Keratinocyte (primary cell): ENCODE data around the gene ZNF568. TPM values are rescaled to one million over a fixed set of nuclear protein-coding genes. Genes with fewer than 3 reads are reported as not detected.

ENCODE experiments used
- DNase-seq: peaks from one replicate; pipeline ENCODE4 v3.0.0-alpha.2; 2011; ENCODE audit warnings: low read depth, missing footprints, low spot score
- FAIRE-seq: peaks from 2 replicates; lab custom pipeline; 2011; peaks lifted over from hg19 to GRCh38; lab: Jason Lieb, UNC
- H2AFZ ChIP-seq: 2 replicates; pipeline ENCODE4 v1.6.0; 2012; ENCODE audit warnings: low read length, control low read depth, inconsistent platforms; ENCODE audit not compliant: control insufficient read depth
- H3K27ac ChIP-seq: 2 replicates; pipeline ENCODE4 v1.5.1; 2011; ENCODE audit warnings: low read length; ENCODE audit not compliant: control insufficient read depth, insufficient read depth
- H3K27me3 ChIP-seq: 3 replicates; pipeline ENCODE4 v1.6.0; 2011; ENCODE audit warnings: low read length; ENCODE audit not compliant: control insufficient read depth, insufficient read depth; ENCODE audit errors: extremely low read depth
- H3K36me3 ChIP-seq, 2 experiments: 2 replicates in 1 of 2; 3 replicates in 1 of 2; pipeline ENCODE4 v1.5.1; 2011; ENCODE audit warnings: low read length in 2 of 2, mild to moderate bottlenecking in 1 of 2; ENCODE audit not compliant: control insufficient read depth in 2 of 2, insufficient read depth in 2 of 2; ENCODE audit errors: extremely low read depth in 1 of 2
- H3K4me1 ChIP-seq: 3 replicates; pipeline ENCODE4 v1.5.1; 2011; ENCODE audit warnings: low read length; ENCODE audit not compliant: control insufficient read depth, insufficient read depth; ENCODE audit errors: extremely low read depth
- H3K4me2 ChIP-seq: 3 replicates; pipeline ENCODE4 v1.6.0; 2011; ENCODE audit warnings: low read depth, low read length; ENCODE audit not compliant: control insufficient read depth, insufficient read depth; ENCODE audit errors: extremely low read depth
- H3K4me3 ChIP-seq, 3 experiments: fragments of 200-600 bp in 1 of 3; sonication (generic) in 1 of 3; 2 replicates in 2 of 3; 3 replicates in 1 of 3; pipeline ENCODE4 v1.5.1; 2011 to 2016; ENCODE audit warnings: low read length in 3 of 3, mild to moderate bottlenecking in 3 of 3, control low read depth in 2 of 3, inconsistent platforms in 1 of 3, low read depth in 1 of 3, mixed read lengths in 1 of 3, mixed run types in 1 of 3, moderate library complexity in 1 of 3; ENCODE audit not compliant: control insufficient read depth in 2 of 3, insufficient read depth in 2 of 3; ENCODE audit errors: extremely low read depth in 1 of 3
- H3K79me2 ChIP-seq: 2 replicates; pipeline ENCODE4 v1.6.0; 2012; ENCODE audit warnings: low read length; ENCODE audit not compliant: control insufficient read depth, insufficient read depth
- H3K9ac ChIP-seq: 3 replicates; pipeline ENCODE4 v1.6.0; 2011; ENCODE audit warnings: low read length; ENCODE audit not compliant: control insufficient read depth, insufficient read depth; ENCODE audit errors: extremely low read depth
- H3K9me1 ChIP-seq: 3 replicates; pipeline ENCODE4 v1.6.0; 2011; ENCODE audit warnings: low read length; ENCODE audit not compliant: control insufficient read depth, insufficient read depth; ENCODE audit errors: extremely low read depth
- H3K9me3 ChIP-seq: 2 replicates; pipeline ENCODE4 v1.5.1; 2012; ENCODE audit warnings: low read depth, low read length; ENCODE audit not compliant: control insufficient read depth
- H4K20me1 ChIP-seq: 3 replicates; pipeline ENCODE4 v1.6.0; 2011; ENCODE audit warnings: low read length; ENCODE audit not compliant: control insufficient read depth, insufficient read depth; ENCODE audit errors: extremely low read depth
- EZH2 ChIP-seq: IDR thresholded peaks from one replicate; pipeline ENCODE4 v1.6.1; 2012; ENCODE audit warnings: inconsistent platforms, mild to moderate bottlenecking, low read length, moderate library complexity
- dilution Hi-C: fragments of 300-500 bp; cut with MboI; formaldehyde crosslinking; loops from one replicate; pipeline ENCODE4 v1.7.0; 2020; ENCODE audit warnings: low sequenced_read_pairs; ENCODE audit not compliant: extremely low pct_ligation_motif_present
- polyA plus RNA-seq, 5 experiments: library from polyadenylated mRNA; depleted of rRNA in 3 of 5; stranded (reverse) in 3 of 5; stranded (forward) in 1 of 5; unstranded in 1 of 5; fragments of >200 nt; gene quantifications; 1 replicate in 1 of 5; 2 replicates in 3 of 5; 3 replicates in 1 of 5; pipeline versions ENCODE4 v1.2.1 to v1.2.3, GENCODE V29; 2011 to 2012; ENCODE audit warnings: missing spikeins in 2 of 5, low read depth in 1 of 5, low replicate concordance in 1 of 5
- TF ChIP-seq, protein P1 (sequence below), 3 experiments: IDR thresholded peaks in 1 of 3; conservative IDR thresholded peaks in 1 of 3; optimal IDR thresholded peaks in 1 of 3; 2 replicates in 2 of 3; 3 replicates in 1 of 3; pipeline versions ENCODE3 to v1.5.1; 2011; ENCODE audit warnings: low read length in 3 of 3, mild to moderate bottlenecking in 3 of 3, moderate library complexity in 2 of 3, control low read depth in 1 of 3, inconsistent platforms in 1 of 3; ENCODE audit not compliant: insufficient read depth in 2 of 3; ENCODE audit errors: extremely low read depth in 1 of 3

The ZNF568 gene
- polyA plus RNA-seq, 1 donor (not counting 4 experiments of a cell fraction or from before 2014, with no cell fraction given) = 4.1 TPM

DNA sequence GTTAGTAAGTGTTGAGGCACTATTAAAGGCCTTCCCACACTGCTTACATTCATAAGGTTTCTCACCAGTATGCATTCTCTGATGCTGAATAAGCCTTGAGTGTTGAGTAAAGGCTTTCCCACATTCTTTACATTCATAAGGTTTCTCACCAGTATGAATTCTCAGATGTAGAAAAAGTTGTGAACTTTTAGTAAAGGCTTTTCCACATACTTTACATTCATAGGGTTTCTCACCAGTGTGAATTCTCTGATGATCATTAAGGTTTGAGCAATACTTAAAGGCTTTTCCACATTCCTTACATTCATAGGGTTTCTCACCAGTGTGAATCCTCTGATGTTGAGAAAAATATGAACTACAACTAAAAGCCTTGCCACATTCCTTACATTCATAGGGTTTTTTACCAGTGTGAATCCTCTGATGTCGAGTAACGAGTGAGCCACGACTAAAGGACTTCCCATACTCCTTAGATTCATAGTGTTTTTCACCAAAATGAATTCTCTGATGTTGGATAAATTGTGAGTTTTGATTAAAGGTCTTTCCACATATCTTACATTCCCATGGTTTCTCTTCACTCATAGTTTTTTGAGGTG is 24.3 kb upstream of the ZNF568 start:
- H3K4me2 ChIP-seq = no peak overlapping the region
- no peak for FAIRE-seq
- peaks cover 44% of the 10 kb centered on the region for H3K9me3 ChIP-seq
- no peak overlapping the region for H3K9ac ChIP-seq
- peaks cover 3 to 13% of the 10 kb centered on the region in 2 experiments for H3K36me3 ChIP-seq
- TF ChIP-seq EZH2 = no peak
- TF ChIP-seq, protein P1, sequence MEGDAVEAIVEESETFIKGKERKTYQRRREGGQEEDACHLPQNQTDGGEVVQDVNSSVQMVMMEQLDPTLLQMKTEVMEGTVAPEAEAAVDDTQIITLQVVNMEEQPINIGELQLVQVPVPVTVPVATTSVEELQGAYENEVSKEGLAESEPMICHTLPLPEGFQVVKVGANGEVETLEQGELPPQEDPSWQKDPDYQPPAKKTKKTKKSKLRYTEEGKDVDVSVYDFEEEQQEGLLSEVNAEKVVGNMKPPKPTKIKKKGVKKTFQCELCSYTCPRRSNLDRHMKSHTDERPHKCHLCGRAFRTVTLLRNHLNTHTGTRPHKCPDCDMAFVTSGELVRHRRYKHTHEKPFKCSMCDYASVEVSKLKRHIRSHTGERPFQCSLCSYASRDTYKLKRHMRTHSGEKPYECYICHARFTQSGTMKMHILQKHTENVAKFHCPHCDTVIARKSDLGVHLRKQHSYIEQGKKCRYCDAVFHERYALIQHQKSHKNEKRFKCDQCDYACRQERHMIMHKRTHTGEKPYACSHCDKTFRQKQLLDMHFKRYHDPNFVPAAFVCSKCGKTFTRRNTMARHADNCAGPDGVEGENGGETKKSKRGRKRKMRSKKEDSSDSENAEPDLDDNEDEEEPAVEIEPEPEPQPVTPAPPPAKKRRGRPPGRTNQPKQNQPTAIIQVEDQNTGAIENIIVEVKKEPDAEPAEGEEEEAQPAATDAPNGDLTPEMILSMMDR (optimal IDR thresholded peaks at IDR 0.05 in 1 of 3, IDR thresholded peaks at IDR 0.05 in 1 of 3, conservative IDR thresholded peaks at IDR 0.05 in 1 of 3; ENCODE audit: extremely low read depth in 1 of 3, insufficient read depth in 2 of 3, low read length in 3 of 3) = no peak
- H4K20me1 ChIP-seq = no peaks in the 10 kb centered on the region
- H3K79me2 ChIP-seq = no peaks in the 10 kb centered on the region
- H3K27ac ChIP-seq = no peak overlapping the region
- no peaks in the 10 kb centered on the region for H3K27me3 ChIP-seq
- dilution Hi-C loops = no loop called here
- no peaks in the 10 kb centered on the region for H3K4me1 ChIP-seq
- no peak overlapping the region for H2AFZ ChIP-seq
- no peak overlapping the region for H3K4me3 ChIP-seq
- H3K9me1 ChIP-seq = no peaks in the 10 kb centered on the region
- DNase-seq = no peak

DNA sequence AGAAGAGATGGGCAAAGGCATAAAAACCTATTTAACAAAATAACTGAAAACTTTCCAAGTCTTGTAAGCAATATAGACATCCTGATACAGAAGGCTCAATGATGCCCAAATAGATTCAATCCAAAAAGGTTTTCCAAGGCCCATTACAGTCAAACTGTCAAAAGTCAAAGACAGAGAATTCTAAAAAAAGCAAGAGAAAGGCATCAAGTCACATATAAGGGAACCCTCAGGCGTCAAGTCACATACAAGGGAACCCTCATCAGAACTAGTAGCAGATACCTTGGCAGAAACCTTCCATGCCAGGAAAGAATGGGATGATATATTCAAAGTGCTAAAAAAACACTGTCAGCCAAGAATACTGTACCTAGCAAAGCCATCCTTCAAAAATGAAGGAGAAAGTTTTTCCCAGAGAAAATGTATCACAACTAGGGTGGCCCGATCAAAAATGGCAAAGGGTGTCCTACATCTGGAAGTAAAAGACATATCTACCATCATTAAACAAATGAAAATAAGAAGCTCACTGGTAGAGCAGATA is 21.2 kb upstream of the ZNF568 start:
- FAIRE-seq (no peak), DNase-seq (no peak)
- Histone ChIP-seq H3K79me2 (no peaks in the 10 kb centered on the region), H3K9ac (no peak overlapping the region), H3K36me3 (peaks cover 4 to 13% of the 10 kb centered on the region in 2 experiments), H3K9me1 (no peaks in the 10 kb centered on the region), H2AFZ (no peak overlapping the region), H3K27ac (no peak overlapping the region), H4K20me1 (no peaks in the 10 kb centered on the region), H3K4me2 (no peak overlapping the region), H3K27me3 (no peaks in the 10 kb centered on the region), H3K4me3 (no peak overlapping the region), H3K9me3 (peaks cover 41% of the 10 kb centered on the region), H3K4me1 (no peaks in the 10 kb centered on the region)
- dilution Hi-C loops = no loop called here
- no peak for TF ChIP-seq EZH2
- TF ChIP-seq, protein P1 (optimal IDR thresholded peaks at IDR 0.05 in 1 of 3, IDR thresholded peaks at IDR 0.05 in 1 of 3, conservative IDR thresholded peaks at IDR 0.05 in 1 of 3; ENCODE audit: extremely low read depth in 1 of 3, insufficient read depth in 2 of 3, low read length in 3 of 3) = no peak
